GM21528 (cell line): ENCODE results near the gene LYZL2.
"Not testable (repeated sequence)": the region's sequence is repeated elsewhere in the genome, so short reads cannot be mapped to it uniquely, and the experiment has no call there.

Experiments used
- ATAC-seq: cut with Tn5 transposase; IDR thresholded peaks from one replicate; pipeline ENCODE4 v1.9.1; 2021; ENCODE audit warnings: mild to moderate bottlenecking, moderate library complexity; ENCODE audit not compliant: unreplicated experiment, low FRiP score

Gene LYZL2

DNA sequence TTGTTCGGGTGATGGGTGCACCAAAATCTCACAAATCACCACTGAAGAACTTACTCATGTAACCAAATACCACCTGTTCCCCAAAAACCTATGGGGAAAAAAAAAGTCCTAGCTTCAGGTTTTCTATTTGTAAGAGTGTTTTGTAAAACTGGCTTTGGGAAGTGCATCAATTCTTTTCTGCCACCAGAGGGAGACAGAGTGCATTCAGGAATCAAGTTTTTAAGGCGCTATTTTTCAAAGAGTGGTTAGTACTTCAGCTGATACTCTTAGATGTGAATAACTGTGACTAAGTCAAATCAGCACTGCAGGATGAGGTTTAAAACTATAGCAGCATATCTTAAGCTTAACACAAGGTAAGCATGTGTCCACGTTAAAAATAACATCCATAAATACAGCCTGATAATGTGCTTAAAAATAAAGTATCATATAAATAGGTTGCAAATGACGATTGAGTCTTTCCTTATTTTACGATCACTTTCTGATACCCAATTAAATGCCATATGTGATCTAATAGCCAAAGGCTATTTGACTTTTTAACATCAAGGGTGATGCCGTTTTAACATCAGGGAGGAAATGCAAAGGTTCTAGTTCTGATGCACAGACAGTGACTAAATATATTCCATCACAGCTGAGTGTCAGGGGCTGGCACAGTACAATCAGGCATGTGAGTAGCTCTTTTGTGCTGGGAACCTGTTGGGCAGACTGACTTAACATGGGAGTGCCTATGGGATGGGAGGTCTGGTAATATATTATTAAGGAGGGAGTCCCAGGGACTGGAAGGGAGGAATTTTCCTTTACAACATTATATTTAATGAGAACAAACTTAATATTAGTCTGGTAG lies 10.6 kb upstream of the LYZL2 start:
- ATAC-seq, result no peak

DNA sequence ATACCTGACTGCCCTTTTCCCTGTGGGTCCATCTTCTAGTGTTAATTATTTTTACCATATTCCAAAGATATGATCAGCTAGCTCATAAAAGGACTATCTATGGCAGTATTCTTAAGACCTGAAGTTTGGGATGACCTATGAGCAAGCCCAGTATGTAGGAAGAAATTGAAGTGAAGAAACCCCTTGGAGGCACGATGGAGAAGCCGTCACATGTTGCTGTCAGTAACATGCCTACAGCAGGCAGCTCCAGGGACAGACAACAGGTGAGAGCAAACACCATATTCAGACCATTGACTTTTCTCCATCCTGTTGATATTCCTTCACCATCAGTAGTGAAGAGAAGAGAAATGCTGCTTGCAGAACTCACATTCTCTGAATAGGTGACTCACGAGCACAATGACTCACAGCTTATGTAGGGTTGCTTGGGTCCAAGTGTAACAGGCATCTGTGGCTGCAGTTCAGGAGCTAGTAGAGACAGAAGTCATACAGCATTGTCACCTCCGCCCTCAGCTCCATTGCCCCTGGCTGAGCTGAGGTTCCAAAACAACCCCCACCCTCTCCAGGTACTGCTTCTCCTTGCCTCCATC lies 8.4 kb upstream of the LYZL2 start:
- no peak for ATAC-seq

DNA sequence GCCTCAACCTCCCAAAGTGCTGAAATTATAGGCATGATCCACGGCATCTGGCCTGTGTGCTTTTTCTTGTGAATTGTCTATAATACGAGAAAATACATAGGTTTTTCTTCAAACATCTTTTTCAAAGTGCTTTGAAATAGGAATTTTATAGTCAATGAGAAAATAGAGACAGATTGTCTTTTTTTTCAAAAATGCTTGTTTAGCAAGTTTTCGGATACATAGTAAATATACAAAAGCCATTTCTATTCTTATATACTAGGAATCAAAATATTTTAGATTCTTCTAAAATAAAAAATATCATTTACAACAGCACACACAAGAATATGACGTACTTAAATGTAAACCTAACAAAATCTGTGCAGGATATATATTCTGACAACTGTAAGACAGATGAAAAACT lies 1.6 kb upstream of the LYZL2 start:
- ATAC-seq, result no peak

DNA sequence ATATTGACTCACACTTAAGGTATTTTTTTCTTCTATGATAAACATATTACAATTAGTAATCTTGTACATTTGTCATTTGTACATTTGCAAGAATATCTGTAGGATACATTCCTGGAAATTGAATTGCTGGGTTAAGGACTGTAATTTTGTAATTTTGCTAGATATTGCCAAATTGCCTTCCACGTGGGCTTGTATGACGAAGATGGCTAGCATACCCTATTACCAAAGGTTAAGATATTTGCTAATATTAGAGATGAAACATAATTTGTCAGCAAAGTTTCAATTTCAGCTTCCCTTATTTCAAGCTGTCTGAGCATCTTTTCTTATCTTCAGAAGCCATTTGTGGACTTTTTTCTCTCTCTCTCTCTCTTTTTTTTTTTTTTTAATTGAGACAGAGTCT lies 1.0 kb upstream of the LYZL2 start:
- ATAC-seq, result no peak

DNA sequence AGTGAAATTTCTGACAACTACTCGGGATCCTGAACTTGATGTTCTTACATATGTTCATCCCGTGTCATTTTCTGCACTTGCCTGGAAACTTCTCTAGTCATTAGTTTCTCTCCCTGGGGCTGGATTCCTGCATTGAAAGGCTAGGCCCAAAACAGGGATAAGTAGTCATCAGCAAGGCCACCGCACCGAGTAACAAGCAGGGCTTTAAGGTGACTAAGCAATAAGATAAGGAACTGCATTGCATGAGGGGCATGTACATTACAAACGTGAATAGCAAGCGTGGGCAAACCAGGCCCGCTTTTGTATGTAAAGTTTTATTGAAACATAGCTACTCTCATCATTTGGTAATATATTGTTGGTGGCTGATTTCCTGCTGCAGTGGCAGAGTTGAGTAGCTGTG lies 977 bp downstream of the LYZL2 start:
- ATAC-seq, result not testable (repeated sequence)

DNA sequence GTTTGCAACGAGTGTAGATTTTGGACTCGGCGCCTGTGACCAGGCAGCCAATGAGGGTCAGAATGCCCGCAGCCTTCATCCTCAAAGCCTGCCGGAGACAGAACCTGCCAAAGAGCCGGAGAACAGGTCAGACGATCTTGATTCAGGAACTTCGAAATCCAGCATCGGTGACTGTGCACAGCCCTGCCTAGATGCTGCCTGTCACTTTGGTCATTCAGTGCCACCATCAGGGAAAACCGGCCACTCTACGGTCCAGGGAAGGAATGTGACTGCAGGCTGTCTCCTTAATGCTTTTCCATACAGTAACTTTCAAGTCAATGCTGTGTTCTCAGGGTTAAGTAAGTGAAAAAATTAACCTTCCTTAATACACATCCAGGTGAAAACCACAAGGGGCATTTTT lies 2.7 kb downstream of the LYZL2 start:
- ATAC-seq, result not testable (repeated sequence)

DNA sequence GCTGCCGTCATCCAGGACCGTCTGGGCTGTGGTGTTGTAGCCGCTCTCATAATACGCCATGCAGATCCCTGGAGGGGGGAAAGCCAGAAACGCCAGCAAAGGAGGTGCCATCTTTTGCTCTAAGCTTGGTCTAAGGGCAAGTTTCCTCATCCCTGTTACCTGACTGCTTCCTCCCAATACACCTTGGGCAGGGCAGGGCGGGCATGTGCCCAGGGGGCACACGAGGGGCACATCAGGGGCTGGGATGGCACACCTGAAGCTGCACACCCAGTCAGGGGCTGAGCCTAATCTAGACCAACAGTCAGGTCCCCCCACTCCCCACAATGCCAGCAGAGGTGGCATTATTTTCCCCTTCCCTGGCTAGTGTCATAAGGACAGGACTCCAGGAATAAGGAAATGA lies 3.4 kb downstream of the LYZL2 start:
- not testable (repeated sequence) for ATAC-seq

DNA sequence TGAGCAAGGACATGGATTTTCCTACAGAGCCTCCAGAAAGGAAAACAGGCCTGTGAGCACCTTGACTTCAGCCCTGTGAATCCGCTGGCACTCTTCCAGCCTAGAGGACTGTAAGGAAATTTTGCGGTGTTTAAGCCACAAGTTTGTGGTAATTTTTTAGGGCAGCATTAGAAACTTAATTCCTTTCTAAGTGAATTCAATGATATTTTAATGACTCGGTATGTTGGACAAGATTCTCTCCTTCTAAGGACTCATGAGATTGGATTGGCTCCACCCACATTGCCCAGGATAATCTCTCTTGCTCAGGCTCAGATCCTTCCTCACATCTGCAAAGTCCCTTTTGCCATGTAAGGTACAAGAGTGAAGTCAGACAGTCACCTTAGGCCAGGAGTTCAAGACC lies 4.5 kb downstream of the LYZL2 start:
- no peak for ATAC-seq

DNA sequence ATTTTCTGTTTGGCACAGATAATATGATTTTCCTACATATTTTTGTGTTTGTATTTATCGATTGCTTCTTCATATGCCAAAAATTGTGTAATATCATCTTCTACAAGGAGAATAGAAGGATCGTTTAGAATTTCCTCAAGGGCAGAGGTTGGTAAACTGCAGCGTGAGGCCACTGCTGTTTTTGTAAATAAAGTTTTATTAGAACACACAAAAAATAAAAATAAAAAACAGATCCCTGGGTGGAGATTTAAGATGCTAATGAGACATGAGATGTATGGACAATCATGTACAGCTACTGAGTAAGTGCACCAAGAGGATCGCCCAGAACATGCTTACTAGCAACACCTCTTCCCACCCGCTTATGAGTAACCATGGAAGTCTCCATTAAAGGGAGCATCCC lies 9.6 kb downstream of the LYZL2 start:
- ATAC-seq, result no peak

DNA sequence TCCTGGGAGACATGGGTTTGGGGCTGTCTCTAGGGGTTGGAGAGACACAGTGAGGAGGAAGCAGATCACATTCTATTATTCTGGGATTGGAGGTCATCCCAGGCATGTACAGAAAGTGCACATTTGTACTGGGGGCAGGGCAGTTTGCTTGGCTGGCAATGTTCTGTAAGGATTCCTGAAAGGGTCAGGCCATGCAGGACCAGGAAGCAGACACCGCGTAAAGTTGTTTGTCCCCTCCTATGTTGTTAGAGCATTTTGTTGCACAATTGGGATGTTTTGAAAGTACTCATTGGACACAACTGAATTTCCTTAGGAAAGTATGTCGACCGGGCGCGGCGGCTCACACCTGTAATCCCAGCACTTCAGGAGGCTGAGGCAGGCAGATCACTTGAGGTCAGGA lies 12.5 kb downstream of the LYZL2 start:
- no peak for ATAC-seq

DNA sequence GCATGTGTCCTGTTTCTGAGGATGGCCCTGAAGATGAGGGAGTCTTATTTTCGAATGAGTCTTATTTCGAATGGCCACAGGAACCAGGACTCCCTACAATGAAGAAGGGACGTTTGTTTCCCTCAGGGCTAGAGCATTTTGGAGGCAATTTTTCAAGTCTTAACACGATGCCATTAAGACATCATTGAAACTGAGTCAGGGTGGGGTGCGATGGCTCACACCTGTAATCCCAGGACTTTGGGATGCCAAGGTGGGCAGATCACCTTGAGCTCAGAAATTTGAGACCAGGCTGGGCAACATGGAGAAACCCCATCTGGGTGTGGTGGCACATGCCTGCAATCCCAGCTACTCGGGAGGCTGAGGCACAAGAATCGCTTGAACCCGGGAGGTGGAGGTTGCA lies 18.5 kb downstream of the LYZL2 start:
- ATAC-seq, result not testable (repeated sequence)

DNA sequence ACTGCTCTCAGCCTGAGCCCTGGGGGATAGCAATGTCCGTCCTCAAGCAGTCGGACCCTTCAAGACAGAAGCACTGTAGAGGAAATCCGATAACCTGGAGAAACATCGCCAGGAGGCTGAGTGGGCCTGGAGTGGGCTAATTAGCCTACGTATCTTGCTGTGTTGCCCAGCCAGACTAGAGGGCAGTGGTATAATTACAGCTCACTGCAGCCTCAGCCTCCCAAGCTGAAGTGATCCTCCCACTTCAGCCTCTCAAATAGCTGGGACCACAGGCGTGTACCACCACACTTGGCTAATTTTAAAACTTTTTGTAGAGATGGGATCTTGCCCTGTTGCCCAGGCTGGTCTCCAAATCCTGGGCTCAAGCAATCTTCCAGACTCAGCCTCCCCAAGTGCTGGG lies 21.7 kb downstream of the LYZL2 start:
- ATAC-seq, result no peak

DNA sequence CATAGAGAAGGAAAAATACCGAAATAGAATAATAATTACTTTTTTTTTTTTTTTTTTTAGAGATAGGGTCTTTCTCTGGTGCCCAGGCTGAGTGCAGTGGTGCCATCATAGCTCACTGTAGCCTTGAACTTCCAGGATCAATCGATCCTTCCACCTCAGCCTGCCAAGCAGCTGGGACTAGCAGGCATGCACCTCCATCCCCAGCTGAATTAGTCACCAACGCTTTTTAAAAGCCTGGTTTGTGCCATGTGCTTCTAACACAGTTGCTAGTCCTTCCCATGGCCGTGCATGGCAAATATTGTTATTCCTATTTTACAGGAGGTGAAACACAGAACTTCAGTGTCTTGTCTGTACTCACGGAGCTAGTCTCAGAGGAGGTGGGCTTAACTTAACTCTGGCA lies 23.2 kb downstream of the LYZL2 start:
- no peak for ATAC-seq

DNA sequence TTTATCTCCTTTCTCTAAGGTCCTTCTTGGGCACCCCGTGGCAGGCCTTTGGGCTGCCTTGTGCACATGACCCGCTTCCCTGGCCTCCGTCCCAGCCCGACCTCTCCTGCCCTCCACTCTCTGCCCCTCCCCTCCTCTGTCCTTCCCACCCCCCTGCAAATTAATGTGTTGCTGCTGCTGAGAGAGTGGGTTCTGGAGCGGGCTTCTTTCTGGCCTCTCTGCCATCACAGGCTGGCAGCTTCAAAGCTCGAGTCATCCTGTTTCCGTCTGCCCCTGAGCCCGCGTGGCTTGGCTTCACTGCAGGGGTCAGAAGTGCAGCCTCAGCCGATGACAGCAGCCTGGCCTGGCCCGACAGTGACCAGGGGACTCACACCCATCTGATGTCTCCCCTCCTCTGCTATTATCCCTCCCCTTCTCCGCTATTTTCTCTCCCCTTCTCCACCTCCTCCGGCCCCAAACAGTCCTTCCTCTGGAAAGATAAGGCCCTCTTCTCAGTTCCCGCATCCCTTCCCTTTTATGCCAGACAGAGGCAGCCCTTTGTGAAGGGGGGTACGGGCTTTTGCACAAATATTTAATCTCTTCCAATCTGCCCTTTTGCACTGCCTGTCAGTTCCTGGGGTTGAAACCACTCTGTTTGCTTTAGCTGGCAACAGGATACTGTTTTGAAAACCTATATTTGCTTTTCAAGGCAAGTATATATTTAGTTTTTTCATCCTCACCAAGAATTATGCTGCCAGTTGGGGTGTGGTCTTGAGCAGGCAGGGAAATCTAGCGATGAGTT lies 24.0 kb downstream of the LYZL2 start:
- not testable (repeated sequence) for ATAC-seq

DNA sequence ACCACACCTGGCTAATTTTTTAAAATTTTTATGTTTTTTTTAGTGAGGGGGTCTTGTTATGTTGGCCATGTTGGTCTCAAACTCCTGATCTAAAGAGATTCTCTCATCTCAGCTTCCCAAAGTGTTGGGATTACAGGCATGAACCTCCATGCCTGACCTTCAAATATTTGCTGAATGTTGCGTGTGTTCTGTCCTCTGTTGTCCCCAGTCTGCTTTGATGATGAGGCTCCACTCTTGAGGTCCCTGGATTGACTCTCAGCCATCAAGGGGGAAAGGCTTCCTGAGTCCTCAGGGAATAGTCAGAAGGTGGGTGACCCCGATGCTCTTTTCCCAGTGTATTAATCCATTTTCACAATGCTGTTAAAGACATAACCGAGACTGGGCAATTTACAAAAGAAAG lies 26.0 kb downstream of the LYZL2 start:
- ATAC-seq, result no peak

DNA sequence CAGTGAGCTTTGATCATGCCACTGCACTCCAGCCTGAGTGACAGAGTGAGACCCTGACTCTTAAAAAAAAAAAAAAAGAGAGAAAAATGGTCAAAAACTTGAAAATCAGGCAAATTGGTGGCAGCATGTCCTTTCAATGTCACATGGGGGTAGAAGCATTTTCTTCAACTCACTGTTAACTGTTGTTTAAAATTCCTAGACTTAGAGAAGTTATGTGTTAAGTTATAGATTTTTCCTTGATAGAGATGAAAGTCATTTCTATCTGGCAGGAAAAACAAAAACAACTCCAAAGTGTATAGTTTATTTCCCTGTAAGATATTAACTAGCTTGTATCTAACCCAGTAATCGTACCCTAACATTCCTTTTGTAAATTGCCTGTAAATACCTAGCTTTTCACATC lies 26.8 kb downstream of the LYZL2 start:
- no peak for ATAC-seq

DNA sequence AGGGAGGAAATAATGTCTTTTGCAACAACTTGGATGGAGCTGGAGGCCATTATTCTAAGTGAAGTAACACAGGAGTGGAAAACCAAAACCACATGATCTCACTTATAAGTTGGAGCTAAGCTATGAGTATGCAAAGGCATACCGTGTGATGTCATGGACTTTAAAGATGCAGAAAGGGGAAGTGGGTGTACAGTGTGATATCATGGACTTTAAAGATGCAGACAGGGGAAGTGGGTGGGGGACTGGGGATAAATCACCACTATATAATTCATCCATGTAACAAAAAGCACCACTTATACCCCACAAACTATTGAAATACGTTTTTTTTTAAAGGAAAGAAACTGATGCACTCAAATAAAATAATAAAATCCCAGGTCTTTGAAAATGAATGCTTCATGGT lies 29.5 kb downstream of the LYZL2 start:
- no peak for ATAC-seq

DNA sequence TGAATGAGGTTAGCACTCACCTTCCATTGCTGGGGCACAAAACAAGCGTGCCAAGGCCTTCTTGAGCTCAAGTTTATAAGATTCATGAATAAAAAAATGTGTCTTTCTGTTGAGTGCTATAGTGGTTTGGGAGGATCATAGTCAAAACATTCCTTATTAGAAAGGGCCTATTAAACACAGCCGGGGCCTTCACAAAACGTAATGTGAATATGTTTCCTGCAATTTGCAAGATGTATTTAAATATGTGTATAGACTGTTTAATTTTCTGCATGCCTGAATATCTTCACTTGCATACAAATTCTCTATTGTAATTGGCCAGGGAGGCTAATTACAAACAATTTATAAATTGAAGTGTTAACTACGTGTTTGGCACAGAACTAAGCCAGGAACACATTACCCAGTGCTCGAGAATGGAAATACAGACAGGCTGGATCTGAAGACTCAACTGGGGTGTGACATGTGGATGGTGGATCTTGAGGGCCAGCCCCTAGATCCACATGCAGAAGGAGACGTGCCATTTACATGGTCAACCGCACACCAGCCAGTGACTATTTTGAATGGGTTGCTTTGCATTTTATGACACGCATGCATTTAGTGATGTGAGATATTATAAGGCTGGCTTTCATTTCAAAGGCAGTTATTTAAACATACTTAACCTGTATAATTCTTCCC lies 31.3 kb downstream of the LYZL2 start:
- no peak for ATAC-seq

DNA sequence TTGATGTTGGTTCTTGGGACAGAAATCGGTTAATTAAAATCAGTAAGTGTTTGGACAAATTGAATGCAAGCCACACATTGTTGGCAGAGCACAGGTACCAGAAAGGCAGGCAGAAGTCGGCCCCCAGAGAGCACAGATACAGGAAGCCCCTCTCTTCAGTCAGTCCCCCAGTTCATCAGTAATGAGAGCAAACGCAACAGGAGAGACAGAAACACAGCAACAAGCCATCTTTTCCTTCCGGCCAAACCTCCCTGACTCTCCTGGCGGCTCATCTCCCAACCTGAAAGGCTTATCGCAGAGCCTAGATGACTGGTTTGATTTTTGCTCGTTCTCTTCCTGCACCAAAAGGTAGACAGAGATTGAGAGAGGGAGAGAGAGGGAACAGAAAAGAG lies 32.1 kb downstream of the LYZL2 start:
- ATAC-seq, result not testable (repeated sequence)

DNA sequence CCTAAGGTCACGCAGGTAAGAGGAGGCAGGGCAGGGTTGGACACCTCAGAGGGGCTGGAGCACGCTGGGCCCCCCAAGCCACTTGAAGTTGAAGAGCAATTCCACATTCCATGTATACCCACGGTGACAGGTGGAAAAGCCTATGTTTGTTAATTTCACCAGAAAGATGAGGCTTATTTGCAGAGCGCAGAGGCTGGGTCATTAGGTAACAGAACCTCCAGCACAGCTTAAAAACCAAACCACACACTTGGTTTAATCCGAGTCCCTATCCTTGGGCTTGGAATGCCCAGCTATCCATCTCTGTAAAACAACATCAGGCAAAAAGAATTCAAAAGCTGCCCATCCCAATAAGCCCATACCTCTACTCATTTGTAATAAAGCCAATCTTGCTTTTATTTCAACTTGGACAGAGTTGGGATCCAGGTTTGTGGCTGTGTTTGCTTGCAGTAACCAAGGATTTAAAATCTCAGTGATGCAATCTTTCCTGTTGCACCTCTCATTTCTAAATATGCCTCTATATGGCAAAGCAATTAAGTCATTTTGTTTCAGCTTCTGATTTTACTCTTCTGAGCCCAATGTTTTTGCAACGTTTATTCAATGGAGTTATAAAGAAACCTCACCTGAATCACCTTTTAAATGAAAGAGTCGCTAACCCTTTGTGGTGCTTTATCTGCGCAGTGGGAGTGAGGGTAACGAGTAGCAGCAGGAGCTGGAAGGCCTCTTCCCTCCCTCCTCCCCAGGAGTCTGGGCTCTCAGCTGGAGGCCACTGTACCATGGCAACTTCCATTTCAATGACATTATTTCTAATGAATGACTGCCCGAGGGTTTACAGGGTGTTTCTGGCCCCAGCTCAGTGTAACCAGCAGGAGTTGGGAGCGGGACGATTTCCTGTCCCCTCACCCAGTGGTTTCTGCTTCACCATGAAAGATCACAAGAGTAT lies 32.8 kb downstream of the LYZL2 start:
- ATAC-seq, result not testable (repeated sequence)
